ENCODE results near the gene SUV39H2.

- TF ChIP-seq CTCF (IDR thresholded peaks at IDR 0.05) (no peak), POLR2A (IDR thresholded peaks at IDR 0.05) (no peak)
Measured at GRCh38 chr10:14839305-14839695, 39.4 kb upstream of the SUV39H2 start.
